ENCODE data around the gene DIS3L2. TPM values are rescaled to one million over a fixed set of nuclear protein-coding genes. Genes with fewer than 3 reads are reported as not detected.

DIS3L2 gene
- total RNA-seq, 2 donors from 2014 or later: 39.5 to 42.4 TPM

- no peaks in the 10 kb centered on the region for H3K9me3 Mint-ChIP-seq
These were observed 383.7 kb downstream of the DIS3L2 start for GRCh38 chr2:232345251-232345650.

GRCh38 chr2:232347369-232347768 is 385.9 kb downstream of the DIS3L2 start:
- no peak for DNase-seq
- no peak overlapping the region for H3K9ac ChIP-seq (ENCODE audit: extremely low read depth, low read length, poor library complexity, severe bottlenecking)
- H3K27ac ChIP-seq (ENCODE audit: low read depth, low read length): no peak overlapping the region
- Mint-ChIP-seq H3K27ac (no peak overlapping the region), H3K4me3 (no peak overlapping the region), H3K27me3 (ENCODE audit: insufficient read depth) (peaks cover 20% of the 10 kb centered on the region), H3K36me3 (ENCODE audit: low read depth) (no peaks in the 10 kb centered on the region), H3K9me3 (no peaks in the 10 kb centered on the region), H3K4me1 (peaks cover 3% of the 10 kb centered on the region)
- no peaks in the 10 kb centered on the region for H3K36me3 ChIP-seq (ENCODE audit: control insufficient read depth, insufficient read depth, low read length)
- WGBS, 2 experiments (ENCODE audit: insufficient coverage in 1 of 2, insufficient read length in 1 of 2): 96 to 100% methylated on average over 5 to 6 of the region's 6 CpGs
- peaks cover 21% of the 10 kb centered on the region for H3K27me3 ChIP-seq (ENCODE audit: control insufficient read depth, insufficient read depth, low read length, poor library complexity, severe bottlenecking)
- no peaks in the 10 kb centered on the region for H3K9me3 ChIP-seq (ENCODE audit: control insufficient read depth, low read length)
- no peaks in the 10 kb centered on the region for H3K4me1 ChIP-seq (ENCODE audit: control insufficient read depth, insufficient read depth, low read length)
- H3K4me3 ChIP-seq (ENCODE audit: low read length): no peak overlapping the region
- no peak for TF ChIP-seq CTCF (conservative IDR thresholded peaks at IDR 0.05)

More at GRCh38 chr2:232345251-232345650, 383.7 kb downstream of the DIS3L2 start:
- H3K9me3 ChIP-seq (ENCODE audit: control insufficient read depth, low read length): no peaks in the 10 kb centered on the region
- Mint-ChIP-seq H3K4me3 (no peak overlapping the region), H3K36me3 (ENCODE audit: low read depth) (no peaks in the 10 kb centered on the region), H3K27me3 (ENCODE audit: insufficient read depth) (peaks cover 6% of the 10 kb centered on the region), H3K27ac (no peak overlapping the region), H3K4me1 (peaks cover 3% of the 10 kb centered on the region)
- no peak for TF ChIP-seq CTCF (conservative IDR thresholded peaks at IDR 0.05)
- no peak overlapping the region for H3K27ac ChIP-seq (ENCODE audit: low read depth, low read length)
- H3K4me3 ChIP-seq (ENCODE audit: low read length): no peak overlapping the region
- H3K27me3 ChIP-seq (ENCODE audit: control insufficient read depth, insufficient read depth, low read length, poor library complexity, severe bottlenecking): peaks cover under 1% of the 10 kb centered on the region
- no peak overlapping the region for H3K9ac ChIP-seq (ENCODE audit: extremely low read depth, low read length, poor library complexity, severe bottlenecking)
- 94 to 100% methylated on average over 7 to 8 of the region's 8 CpGs for WGBS, 2 experiments (ENCODE audit: insufficient coverage in 1 of 2, insufficient read length in 1 of 2)
- DNase-seq: no peak
- no peaks in the 10 kb centered on the region for H3K4me1 ChIP-seq (ENCODE audit: control insufficient read depth, insufficient read depth, low read length)
- no peaks in the 10 kb centered on the region for H3K36me3 ChIP-seq (ENCODE audit: control insufficient read depth, insufficient read depth, low read length)

- Mint-ChIP-seq H3K27me3 (ENCODE audit: insufficient read depth) (peaks cover 24% of the 10 kb centered on the region), H3K4me1 (peaks cover 3% of the 10 kb centered on the region), H3K9me3 (peaks cover 2% of the 10 kb centered on the region), H3K4me3 (no peak overlapping the region), H3K27ac (no peak overlapping the region), H3K36me3 (ENCODE audit: low read depth) (no peaks in the 10 kb centered on the region)
- TF ChIP-seq CTCF (conservative IDR thresholded peaks at IDR 0.05): no peak
- H3K9ac ChIP-seq (ENCODE audit: extremely low read depth, low read length, poor library complexity, severe bottlenecking): no peak overlapping the region
- peaks cover 27% of the 10 kb centered on the region for H3K27me3 ChIP-seq (ENCODE audit: control insufficient read depth, insufficient read depth, low read length, poor library complexity, severe bottlenecking)
- no peak overlapping the region for H3K27ac ChIP-seq (ENCODE audit: low read depth, low read length)
- no peaks in the 10 kb centered on the region for H3K36me3 ChIP-seq (ENCODE audit: control insufficient read depth, insufficient read depth, low read length)
- no peaks in the 10 kb centered on the region for H3K4me1 ChIP-seq (ENCODE audit: control insufficient read depth, insufficient read depth, low read length)
- no peak overlapping the region for H3K4me3 ChIP-seq (ENCODE audit: low read length)
- no peak for DNase-seq
- 75 to 78% methylated on average over 2 to 6 of the region's 6 CpGs for WGBS, 2 experiments (ENCODE audit: insufficient coverage in 1 of 2, insufficient read length in 1 of 2)
- H3K9me3 ChIP-seq (ENCODE audit: control insufficient read depth, low read length): no peaks in the 10 kb centered on the region
These were observed 387.4 kb downstream of the DIS3L2 start for GRCh38 chr2:232348936-232349335.

Measured in endodermal cell (in vitro differentiated cells).